ENCODE measurements around the gene GALNT1.

GALNT1 gene

GRCh38 chr18:35616664-35617423 lies 35.3 kb downstream of the GALNT1 start:
- peak; percentile 20 to 39 for DNase-seq (ENCODE audit: low read depth in 1 of 2, low spot score in 1 of 2)

- no peak for DNase-seq (ENCODE audit: low read depth in 1 of 2, low spot score in 1 of 2)
Observed at GRCh38 chr18:35617865-35618264, 36.3 kb downstream of the GALNT1 start.

- no peak for DNase-seq (ENCODE audit: low read depth in 1 of 2, low spot score in 1 of 2)
Observed at GRCh38 chr18:35618289-35618688, 36.7 kb downstream of the GALNT1 start.

GRCh38 chr18:35618696-35619095 lies 37.2 kb downstream of the GALNT1 start:
- DNase-seq (ENCODE audit: low read depth in 1 of 2, low spot score in 1 of 2) = no peak

GRCh38 chr18:35619464-35619863 lies 37.9 kb downstream of the GALNT1 start:
- no peak for DNase-seq (ENCODE audit: low read depth in 1 of 2, low spot score in 1 of 2)

GRCh38 chr18:35619941-35620340 lies 38.4 kb downstream of the GALNT1 start:
- no peak for DNase-seq (ENCODE audit: low read depth in 1 of 2, low spot score in 1 of 2)

- DNase-seq (ENCODE audit: low read depth in 1 of 2, low spot score in 1 of 2) = no peak
Observed at GRCh38 chr18:35620765-35621164, 39.2 kb downstream of the GALNT1 start.

GRCh38 chr18:35623255-35623654 lies 41.7 kb downstream of the GALNT1 start:
- no peak for DNase-seq (ENCODE audit: low read depth in 1 of 2, low spot score in 1 of 2)

GRCh38 chr18:35624146-35624545 lies 42.6 kb downstream of the GALNT1 start:
- no peak for DNase-seq (ENCODE audit: low read depth in 1 of 2, low spot score in 1 of 2)

GRCh38 chr18:35625232-35625631 lies 43.7 kb downstream of the GALNT1 start:
- DNase-seq (ENCODE audit: low read depth in 1 of 2, low spot score in 1 of 2) = no peak

- DNase-seq (ENCODE audit: low read depth in 1 of 2, low spot score in 1 of 2) = no peak
Observed at GRCh38 chr18:35633761-35634160, 52.2 kb downstream of the GALNT1 start.

GRCh38 chr18:35634323-35634722 lies 52.8 kb downstream of the GALNT1 start:
- DNase-seq (ENCODE audit: low read depth in 1 of 2, low spot score in 1 of 2) = no peak

- DNase-seq (ENCODE audit: low read depth in 1 of 2, low spot score in 1 of 2) = no peak
Observed at GRCh38 chr18:35635170-35635569, 53.6 kb downstream of the GALNT1 start.

- DNase-seq (ENCODE audit: low read depth in 1 of 2, low spot score in 1 of 2) = no peak
Observed at GRCh38 chr18:35637227-35637626, 55.7 kb downstream of the GALNT1 start.

- no peak for DNase-seq (ENCODE audit: low read depth in 1 of 2, low spot score in 1 of 2)
Observed at GRCh38 chr18:35639296-35639695, 57.8 kb downstream of the GALNT1 start.

GRCh38 chr18:35641467-35641866 lies 59.9 kb downstream of the GALNT1 start:
- DNase-seq (ENCODE audit: low read depth in 1 of 2, low spot score in 1 of 2) = no peak

GRCh38 chr18:35641916-35642315 lies 60.4 kb downstream of the GALNT1 start:
- no peak for DNase-seq (ENCODE audit: low read depth in 1 of 2, low spot score in 1 of 2)

- no peak for DNase-seq (ENCODE audit: low read depth in 1 of 2, low spot score in 1 of 2)
Observed at GRCh38 chr18:35642802-35643201, 61.3 kb downstream of the GALNT1 start.

GRCh38 chr18:35646449-35646848 lies 64.9 kb downstream of the GALNT1 start:
- no peak for DNase-seq (ENCODE audit: low read depth in 1 of 2, low spot score in 1 of 2)

GRCh38 chr18:35653392-35654135 lies 72.0 kb downstream of the GALNT1 start:
- DNase-seq (ENCODE audit: low read depth in 1 of 2, low spot score in 1 of 2) = no peak

- no peak for DNase-seq (ENCODE audit: low read depth in 1 of 2, low spot score in 1 of 2)
Observed at GRCh38 chr18:35658112-35658511, 76.6 kb downstream of the GALNT1 start.

GRCh38 chr18:35661483-35662146 lies 80.1 kb downstream of the GALNT1 start:
- DNase-seq (ENCODE audit: low read depth in 1 of 2, low spot score in 1 of 2) = no peak
